Vagina (tissue), 2 donors: Measurements from ENCODE around the gene TUBA3E. TPM values are rescaled to one million over a fixed set of nuclear protein-coding genes. Genes with fewer than 3 reads are reported as not detected.
"Not testable (repeated sequence)": the region's sequence is repeated elsewhere in the genome, so short reads cannot be mapped to it uniquely, and the experiment has no call there.

Experiments
- DNase-seq, 2 donors: peaks; one replicate each; pipeline ENCODE4 v3.0.0-alpha.2; 2017; ENCODE audit errors: extremely low spot score in 2 of 2
- H3K27ac ChIP-seq: fragments of 200-600 bp; sonication (generic); one replicate; pipeline ENCODE4 v1.5.1; 2019
- H3K27me3 ChIP-seq: fragments of 200-600 bp; sonication (generic); one replicate; pipeline ENCODE4 v1.5.1; 2019
- H3K36me3 ChIP-seq, 2 donors: fragments of 200-600 bp; sonication (generic); one replicate each; pipeline ENCODE4 v1.5.1; 2017 to 2019
- H3K4me1 ChIP-seq: fragments of 200-600 bp; sonication (generic); one replicate; pipeline ENCODE4 v1.5.1; 2019
- H3K4me3 ChIP-seq, 2 donors: fragments of 200-600 bp; sonication (generic); 1 replicate in 1 of 2; 2 replicates in 1 of 2; pipeline ENCODE4 v1.5.1; 2016 to 2019
- H3K9me3 ChIP-seq: fragments of 200-600 bp; sonication (generic); one replicate; pipeline ENCODE4 v1.5.1; 2019
- POLR2A ChIP-seq, 2 donors: fragments of 450-650 bp; IDR thresholded peaks; one replicate each; pipeline ENCODE4 v1.6.1; 2017; ENCODE audit warnings: antibody characterized with exemption in 2 of 2, mild to moderate bottlenecking in 2 of 2, moderate library complexity in 2 of 2
- POLR2AphosphoS5 ChIP-seq, 2 donors: sonication (generic); formaldehyde crosslinking; IDR thresholded peaks; one replicate each; pipeline ENCODE4 v1.9.0; 2017; ENCODE audit warnings: antibody characterized with exemption in 2 of 2, mild to moderate bottlenecking in 2 of 2, low read depth in 1 of 2; ENCODE audit not compliant: insufficient read depth in 1 of 2
- intact Hi-C: fragments of 100-400 bp; cut with DNase I; formaldehyde crosslinking; loops from one replicate; pipeline ENCODE4 v1.15.1; 2023
- total RNA-seq: library from RNA; depleted of rRNA; stranded (reverse); fragments of >200 nt; gene quantifications from one replicate; pipeline ENCODE4 v1.2.3, GENCODE V29; 2016
- TF ChIP-seq, protein P1 (sequence below), 3 experiments: fragments of 450-650 bp in 2 of 3; fragments of 200-600 bp in 1 of 3; sonication (generic) in 1 of 3; IDR thresholded peaks; one replicate each; pipeline ENCODE4 v1.5.1; 2017 to 2019; ENCODE audit warnings: antibody characterized with exemption in 3 of 3, mild to moderate bottlenecking in 2 of 3, moderate library complexity in 2 of 3

The TUBA3E gene
- total RNA-seq, 1 donor from 2014 or later, result not detected

DNA sequence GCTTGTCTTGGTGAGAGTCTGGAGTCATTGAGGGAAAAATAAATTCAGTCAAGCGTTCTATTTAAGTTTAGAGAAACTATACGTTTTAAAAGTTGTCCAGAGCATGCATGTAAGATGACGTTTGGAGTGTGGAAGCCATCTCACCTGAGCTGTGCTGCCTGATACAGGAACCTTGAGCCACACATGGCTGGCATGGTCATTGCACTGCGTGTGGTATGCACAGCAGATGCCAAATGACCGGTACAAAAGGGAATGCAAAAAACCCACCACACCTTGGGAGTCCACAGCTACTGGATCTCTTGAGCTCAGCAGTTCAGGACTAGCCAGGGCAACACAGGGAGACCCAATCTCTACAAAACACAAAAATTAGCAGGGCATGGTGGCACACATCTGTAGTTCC is 11.8 kb downstream of the TUBA3E start:
- no peak for TF ChIP-seq POLR2AphosphoS5 (IDR thresholded peaks at IDR 0.05; ENCODE audit: insufficient read depth in 1 of 2, low read depth in 1 of 2)
- TF ChIP-seq, protein P1, sequence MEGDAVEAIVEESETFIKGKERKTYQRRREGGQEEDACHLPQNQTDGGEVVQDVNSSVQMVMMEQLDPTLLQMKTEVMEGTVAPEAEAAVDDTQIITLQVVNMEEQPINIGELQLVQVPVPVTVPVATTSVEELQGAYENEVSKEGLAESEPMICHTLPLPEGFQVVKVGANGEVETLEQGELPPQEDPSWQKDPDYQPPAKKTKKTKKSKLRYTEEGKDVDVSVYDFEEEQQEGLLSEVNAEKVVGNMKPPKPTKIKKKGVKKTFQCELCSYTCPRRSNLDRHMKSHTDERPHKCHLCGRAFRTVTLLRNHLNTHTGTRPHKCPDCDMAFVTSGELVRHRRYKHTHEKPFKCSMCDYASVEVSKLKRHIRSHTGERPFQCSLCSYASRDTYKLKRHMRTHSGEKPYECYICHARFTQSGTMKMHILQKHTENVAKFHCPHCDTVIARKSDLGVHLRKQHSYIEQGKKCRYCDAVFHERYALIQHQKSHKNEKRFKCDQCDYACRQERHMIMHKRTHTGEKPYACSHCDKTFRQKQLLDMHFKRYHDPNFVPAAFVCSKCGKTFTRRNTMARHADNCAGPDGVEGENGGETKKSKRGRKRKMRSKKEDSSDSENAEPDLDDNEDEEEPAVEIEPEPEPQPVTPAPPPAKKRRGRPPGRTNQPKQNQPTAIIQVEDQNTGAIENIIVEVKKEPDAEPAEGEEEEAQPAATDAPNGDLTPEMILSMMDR (IDR thresholded peaks at IDR 0.05), result no peak
- TF ChIP-seq POLR2A (IDR thresholded peaks at IDR 0.05), result no peak
- no peak overlapping the region for H3K27ac ChIP-seq
- intact Hi-C loops, result loop anchor here (5.0 to 10.0 kb wide), 2 partner anchors 158 to 1301 kb away; partner anchors contain the start of gene IMP4
- peaks cover 18% of the 10 kb centered on the region for H3K4me1 ChIP-seq
- no peak overlapping the region for H3K4me3 ChIP-seq
- DNase-seq, result no peak
- no peaks in the 10 kb centered on the region for H3K36me3 ChIP-seq
- H3K27me3 ChIP-seq, result no peaks in the 10 kb centered on the region
- H3K9me3 ChIP-seq, result no peaks in the 10 kb centered on the region

DNA sequence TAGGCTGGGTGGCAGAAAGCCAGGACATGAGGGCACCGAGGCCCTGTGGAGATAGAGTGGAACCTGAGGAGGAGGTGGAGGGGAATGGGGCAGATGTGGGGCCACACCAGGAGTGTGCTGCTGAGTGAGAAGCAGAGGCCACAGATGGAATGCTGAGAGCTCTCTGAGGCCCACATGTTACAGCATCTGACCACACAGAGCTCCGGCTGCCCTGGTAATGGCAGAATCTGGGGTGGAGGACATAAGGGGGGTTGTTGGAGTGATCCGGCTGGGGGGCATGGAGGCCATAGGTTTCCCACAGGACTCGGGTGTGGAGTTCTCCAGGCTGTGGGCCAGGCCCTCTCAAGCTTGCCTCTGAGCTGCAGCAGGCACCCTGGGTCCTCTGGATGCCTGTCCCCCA is 12.3 kb downstream of the TUBA3E start:
- no peak for DNase-seq
- no peak overlapping the region for H3K4me3 ChIP-seq
- no peak for TF ChIP-seq POLR2A (IDR thresholded peaks at IDR 0.05)
- TF ChIP-seq POLR2AphosphoS5 (IDR thresholded peaks at IDR 0.05; ENCODE audit: insufficient read depth in 1 of 2, low read depth in 1 of 2), result no peak
- TF ChIP-seq, protein P1 (IDR thresholded peaks at IDR 0.05), result no peak
- intact Hi-C loops, result loop anchor here (5.0 to 10.0 kb wide), 2 partner anchors 159 to 1301 kb away; partner anchors contain the start of gene IMP4
- H3K36me3 ChIP-seq, result no peaks in the 10 kb centered on the region
- H3K4me1 ChIP-seq, result peaks cover 19% of the 10 kb centered on the region
- no peaks in the 10 kb centered on the region for H3K9me3 ChIP-seq
- no peak overlapping the region for H3K27ac ChIP-seq
- H3K27me3 ChIP-seq, result no peaks in the 10 kb centered on the region

DNA sequence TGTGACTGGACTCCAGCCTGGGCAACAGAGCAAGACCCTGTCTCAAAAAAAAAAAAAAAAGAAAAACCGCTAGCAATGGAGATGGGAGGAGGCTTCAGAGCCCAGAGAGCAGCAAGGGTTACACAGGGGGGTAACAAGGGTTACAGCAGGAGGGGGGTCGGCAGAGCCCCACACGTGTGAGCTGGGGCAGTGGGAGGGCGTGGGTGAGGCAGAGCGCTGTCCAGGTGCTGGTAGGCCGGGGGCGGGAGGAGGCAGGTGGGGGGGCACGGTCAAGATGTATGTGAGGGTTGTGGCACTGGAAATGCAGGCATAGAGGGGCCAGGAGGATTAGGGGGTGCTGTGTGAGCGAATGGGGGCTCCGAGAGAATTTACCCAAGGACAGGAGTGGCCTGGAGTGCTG is 12.8 kb downstream of the TUBA3E start:
- Histone ChIP-seq H3K27ac (no peak overlapping the region), H3K4me1 (peaks cover 24% of the 10 kb centered on the region), H3K27me3 (no peaks in the 10 kb centered on the region), H3K4me3 (no peak overlapping the region), H3K9me3 (no peaks in the 10 kb centered on the region), H3K36me3 (no peaks in the 10 kb centered on the region)
- intact Hi-C loops, result loop anchor here (5.0 to 10.0 kb wide), 2 partner anchors 159 to 1302 kb away; partner anchors contain the start of gene IMP4
- DNase-seq, result no peak
- TF ChIP-seq POLR2A (IDR thresholded peaks at IDR 0.05) (no peak), POLR2AphosphoS5 (IDR thresholded peaks at IDR 0.05; ENCODE audit: insufficient read depth in 1 of 2, low read depth in 1 of 2) (no peak)
- TF ChIP-seq, protein P1 (IDR thresholded peaks at IDR 0.05), result no peak

DNA sequence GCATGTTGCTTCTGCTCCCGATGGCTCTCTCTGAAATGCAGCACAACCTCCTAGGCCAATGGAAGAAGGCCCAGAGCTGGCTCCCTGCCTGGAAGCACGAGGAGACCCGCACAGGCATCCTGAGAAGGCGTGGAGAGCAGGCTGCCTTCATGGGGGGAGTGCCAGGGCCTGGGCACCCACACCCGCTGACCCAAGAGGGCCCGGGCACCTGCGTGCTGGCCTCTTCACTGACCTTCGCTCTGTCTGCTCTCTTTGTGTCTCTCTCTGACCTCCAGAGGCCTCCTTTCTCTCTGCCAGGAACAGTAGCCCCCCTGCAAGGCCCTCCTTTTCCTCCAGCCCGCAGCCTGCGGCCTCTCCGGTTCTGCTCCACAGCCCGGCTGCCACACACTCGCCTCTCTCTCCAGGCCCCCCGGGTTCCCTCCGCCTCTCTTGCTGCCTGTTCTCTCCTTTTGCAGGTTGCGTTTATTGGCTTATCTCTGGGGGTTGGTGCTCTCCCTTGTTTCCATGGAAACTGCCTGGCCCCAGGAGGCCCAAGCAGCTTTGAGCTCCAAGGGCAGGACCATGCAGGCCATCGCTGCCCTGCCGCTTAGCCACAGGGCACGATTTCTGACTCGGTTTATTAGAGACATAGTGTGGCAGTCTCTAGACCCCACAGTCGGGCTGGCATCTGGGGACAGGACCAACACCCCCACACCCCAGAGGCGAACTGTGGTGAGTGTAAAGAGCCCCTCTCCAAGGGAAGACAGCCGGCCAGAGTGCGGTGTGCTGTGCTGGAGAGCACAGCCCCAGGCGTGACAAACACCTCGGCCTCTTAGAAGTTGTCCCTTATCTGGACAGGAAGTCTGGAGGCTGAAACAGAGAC is 14.5 kb downstream of the TUBA3E start:
- no peaks in the 10 kb centered on the region for H3K9me3 ChIP-seq
- no peaks in the 10 kb centered on the region for H3K36me3 ChIP-seq
- H3K4me1 ChIP-seq, result peaks cover 35% of the 10 kb centered on the region
- no peak for DNase-seq
- TF ChIP-seq, protein P1 (IDR thresholded peaks at IDR 0.05), result no peak
- no peak for TF ChIP-seq POLR2AphosphoS5 (IDR thresholded peaks at IDR 0.05; ENCODE audit: insufficient read depth in 1 of 2, low read depth in 1 of 2)
- H3K27me3 ChIP-seq, result no peaks in the 10 kb centered on the region
- H3K4me3 ChIP-seq, result peak overlapping the region; percentile 88 to 98
- peak overlapping the region; percentile 86 for H3K27ac ChIP-seq
- intact Hi-C loops, result loop anchor here (10.0 kb wide), 1 partner anchor 161 kb away; the partner anchor contains the start of gene IMP4

DNA sequence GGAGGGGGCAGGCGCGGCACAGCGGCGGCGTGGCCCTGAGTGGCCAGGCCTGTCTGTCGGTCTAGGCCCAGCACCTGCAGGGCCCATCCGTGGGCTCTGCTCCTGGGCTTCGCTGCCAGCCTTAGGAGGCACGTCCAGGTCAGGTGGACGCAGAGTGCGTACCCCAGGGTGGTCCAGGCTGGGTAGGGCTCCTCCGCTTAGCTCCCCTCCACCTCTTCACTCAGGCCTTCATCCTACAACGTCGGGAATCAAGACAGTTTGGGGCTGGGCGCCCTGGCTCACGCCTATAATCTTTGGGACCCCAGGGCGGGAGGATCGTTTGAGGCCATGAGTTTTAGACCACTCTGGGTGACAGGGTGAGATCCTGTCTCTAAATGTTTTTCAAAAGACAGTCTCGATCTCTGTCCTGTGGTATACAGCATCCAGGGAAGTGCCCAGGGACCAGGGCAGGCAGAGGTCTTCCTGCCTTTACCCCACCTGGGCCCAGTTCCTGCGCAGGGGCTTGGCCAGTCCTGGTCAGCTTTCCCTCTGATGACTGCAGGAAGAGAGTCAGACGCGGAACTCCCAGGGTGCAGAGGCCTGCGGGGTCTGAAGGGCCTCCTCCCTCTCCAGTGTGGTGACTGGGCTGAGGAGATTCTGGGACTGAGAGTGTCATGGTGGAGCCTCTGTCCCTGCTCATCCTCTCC is 15.3 kb downstream of the TUBA3E start:
- H3K27me3 ChIP-seq, H3K9me3 ChIP-seq, DNase-seq, H3K36me3 ChIP-seq: not testable (repeated sequence)
- peak overlapping the region; percentile 86 for H3K27ac ChIP-seq
- peaks cover 35% of the 10 kb centered on the region for H3K4me1 ChIP-seq
- intact Hi-C loops, result loop anchor here (10.0 kb wide), 1 partner anchor 162 kb away; the partner anchor contains the start of gene IMP4
- H3K4me3 ChIP-seq, result peak overlapping the region; percentile 88 to 98
